H9 (cell line): ENCODE results near the gene ODC1. TPM values are rescaled to one million over a fixed set of nuclear protein-coding genes. Genes with fewer than 3 reads are reported as not detected.

Experiments used
- DNase-seq: peaks from one replicate; pipeline ENCODE4 v3.0.0-alpha.2; 2017
- H2AFZ ChIP-seq: one replicate; pipeline ENCODE4 v1.6.1; 2013; ENCODE audit warnings: mild to moderate bottlenecking, low read length, control low read depth, moderate library complexity
- H2AK5ac ChIP-seq: 2 replicates; pipeline ENCODE4 v1.6.1; 2013; ENCODE audit warnings: low read length, control low read depth, mixed read lengths; ENCODE audit not compliant: insufficient read length
- H2BK120ac ChIP-seq: one replicate; pipeline ENCODE4 v1.6.1; 2013; ENCODE audit warnings: low read depth, mild to moderate bottlenecking, low read length, control low read depth, inconsistent platforms; ENCODE audit not compliant: poor library complexity, severe bottlenecking
- H2BK12ac ChIP-seq: 2 replicates; pipeline ENCODE4 v1.6.1; 2013; ENCODE audit warnings: low read length, control low read depth, mixed read lengths, low read depth; ENCODE audit not compliant: insufficient read length
- H2BK15ac ChIP-seq: 2 replicates; pipeline ENCODE4 v1.6.1; 2013; ENCODE audit warnings: low read depth, low read length, control low read depth
- H2BK20ac ChIP-seq: one replicate; pipeline ENCODE4 v1.6.1; 2013; ENCODE audit warnings: low read depth, mild to moderate bottlenecking, low read length, control low read depth, inconsistent platforms; ENCODE audit not compliant: poor library complexity, severe bottlenecking
- H2BK5ac ChIP-seq: 2 replicates; pipeline ENCODE4 v1.6.1; 2013; ENCODE audit warnings: low read length, control low read depth, mixed read lengths; ENCODE audit not compliant: insufficient read length
- H3K14ac ChIP-seq: 2 replicates; pipeline ENCODE4 v1.6.1; 2013; ENCODE audit warnings: low read length, control low read depth; ENCODE audit not compliant: insufficient read depth
- H3K18ac ChIP-seq: 2 replicates; pipeline ENCODE4 v1.6.1; 2013; ENCODE audit warnings: low read depth, mild to moderate bottlenecking, mixed read lengths, low read length, control low read depth; ENCODE audit not compliant: insufficient read length
- H3K23ac ChIP-seq: 2 replicates; pipeline ENCODE4 v1.6.1; 2013; ENCODE audit warnings: low read length, control low read depth, mixed read lengths, low read depth; ENCODE audit not compliant: insufficient read length
- H3K23me2 ChIP-seq: 2 replicates; pipeline ENCODE4 v1.6.1; 2013; ENCODE audit warnings: low read depth, mild to moderate bottlenecking, mixed read lengths, low read length, control low read depth; ENCODE audit not compliant: insufficient read length, poor library complexity, severe bottlenecking
- H3K27ac ChIP-seq: 2 replicates; pipeline ENCODE4 v1.5.1; 2013; ENCODE audit warnings: low read length, control low read depth, mixed read lengths, low read depth; ENCODE audit not compliant: insufficient read length
- H3K27me3 ChIP-seq: 2 replicates; pipeline ENCODE4 v1.6.1; 2013; ENCODE audit warnings: low read length, control low read depth, inconsistent platforms; ENCODE audit not compliant: insufficient read depth
- H3K4ac ChIP-seq: 2 replicates; pipeline ENCODE4 v1.6.1; 2013; ENCODE audit warnings: low read depth, mild to moderate bottlenecking, control low read depth, inconsistent platforms, low read length, moderate library complexity
- H3K4me1 ChIP-seq: 2 replicates; pipeline ENCODE4 v1.6.1; 2013; ENCODE audit warnings: low read length, control low read depth, inconsistent platforms; ENCODE audit not compliant: insufficient read depth
- H3K4me2 ChIP-seq: 2 replicates; pipeline ENCODE4 v1.6.1; 2013; ENCODE audit warnings: low read length, control low read depth, mixed read lengths; ENCODE audit not compliant: insufficient read length, insufficient read depth
- H3K56ac ChIP-seq: 2 replicates; pipeline ENCODE4 v1.6.1; 2013; ENCODE audit warnings: low read depth, mild to moderate bottlenecking, mixed read lengths, low read length, control low read depth; ENCODE audit not compliant: insufficient read length
- H3K79me1 ChIP-seq: 2 replicates; pipeline ENCODE4 v1.6.1; 2013; ENCODE audit warnings: low read depth, mild to moderate bottlenecking, moderate library complexity, low read length, control low read depth, inconsistent platforms; ENCODE audit not compliant: insufficient read depth, poor library complexity, severe bottlenecking
- H3K79me2 ChIP-seq: 2 replicates; pipeline ENCODE4 v1.6.1; 2013; ENCODE audit warnings: low read length, control low read depth, inconsistent platforms; ENCODE audit not compliant: insufficient read depth
- H3K9ac ChIP-seq: 2 replicates; pipeline ENCODE4 v1.6.1; 2013; ENCODE audit warnings: low read length, control low read depth, mixed read lengths; ENCODE audit not compliant: insufficient read length; ENCODE audit errors: extremely low read depth
- H3K9me3 ChIP-seq: one replicate; pipeline ENCODE4 v1.6.1; 2013; ENCODE audit warnings: low read depth, low read length, inconsistent platforms; ENCODE audit not compliant: control insufficient read depth
- H3T11ph ChIP-seq: one replicate; pipeline ENCODE4 v1.6.1; 2013; ENCODE audit warnings: mild to moderate bottlenecking, low read length, control low read depth, inconsistent platforms
- H4K20me1 ChIP-seq: one replicate; pipeline ENCODE4 v1.6.1; 2013; ENCODE audit not compliant: control insufficient read depth, insufficient read length, insufficient read depth
- H4K5ac ChIP-seq: 2 replicates; pipeline ENCODE4 v1.6.1; 2013; ENCODE audit warnings: low read depth, mild to moderate bottlenecking, mixed read lengths, low read length, control low read depth; ENCODE audit not compliant: insufficient read length
- H4K8ac ChIP-seq: replicated peaks from 2 replicates; pipeline ENCODE4 v1.6.1; 2013; ENCODE audit warnings: low read length, control low read depth, mixed read lengths, low read depth; ENCODE audit not compliant: insufficient read length
- H4K91ac ChIP-seq: 2 replicates; pipeline ENCODE4 v1.6.1; 2013; ENCODE audit warnings: low read depth, mild to moderate bottlenecking, moderate library complexity, mixed read lengths, low read length, control low read depth; ENCODE audit not compliant: insufficient read length
- H3K27ac Mint-ChIP-seq, 3 experiments: 2 replicates in 2 of 3; 3 replicates in 1 of 3; pipeline ENCODE4 v1.8.0; 2020 to 2021; ENCODE audit warnings: mixed read lengths in 3 of 3, mild to moderate bottlenecking in 1 of 3, moderate library complexity in 1 of 3
- H3K27me3 Mint-ChIP-seq: 2 replicates; pipeline ENCODE4 v1.8.0; 2021; ENCODE audit warnings: low read depth, mild to moderate bottlenecking, moderate library complexity, mixed read lengths
- H3K36me3 Mint-ChIP-seq, 3 experiments: 2 replicates in 2 of 3; 3 replicates in 1 of 3; pipeline ENCODE4 v1.8.0; 2020 to 2021; ENCODE audit warnings: low read depth in 3 of 3, mixed read lengths in 3 of 3; ENCODE audit not compliant: insufficient read depth in 1 of 3
- H3K4me1 Mint-ChIP-seq, 2 experiments: 2 replicates each; pipeline ENCODE4 v1.8.0; 2020; ENCODE audit warnings: mixed read lengths in 2 of 2
- H3K4me3 Mint-ChIP-seq, 2 experiments: 2 replicates in 1 of 2; 3 replicates in 1 of 2; pipeline ENCODE4 v1.8.0; 2020 to 2021; ENCODE audit warnings: mild to moderate bottlenecking in 2 of 2, mixed read lengths in 2 of 2, moderate library complexity in 1 of 2
- H3K9me3 Mint-ChIP-seq, 2 experiments: 2 replicates in 1 of 2; 3 replicates in 1 of 2; pipeline ENCODE4 v1.8.0; 2020; ENCODE audit warnings: mild to moderate bottlenecking in 2 of 2, mixed read lengths in 2 of 2, moderate library complexity in 1 of 2
- WGBS: extraction: QIAGEN DNeasy Blood & Tissue Kit; methylation state at CpG from one replicate; pipeline ENCODE4 v1.1.7; 2013; ENCODE audit warnings: missing lambda C conversion rate, low lambda C conversion rate, mixed read lengths; ENCODE audit not compliant: insufficient read length; ENCODE audit errors: extremely low coverage; 5-methylcytosine and 5-hydroxymethylcytosine counted together
- total RNA-seq: library from RNA; stranded (reverse); gene quantifications from 2 replicates; pipeline ENCODE4 v1.2.1, GENCODE V29; 2021
- TF ChIP-seq, protein P1 (sequence below): fragments of 200-600 bp; sonication (generic); conservative IDR thresholded peaks from 3 replicates; pipeline ENCODE4 v1.8.0; 2021; ENCODE audit warnings: antibody characterized with exemption, mild to moderate bottlenecking

ODC1 gene
- total RNA-seq, 1 experiment from 2014 or later = 48.3 TPM

DNA sequence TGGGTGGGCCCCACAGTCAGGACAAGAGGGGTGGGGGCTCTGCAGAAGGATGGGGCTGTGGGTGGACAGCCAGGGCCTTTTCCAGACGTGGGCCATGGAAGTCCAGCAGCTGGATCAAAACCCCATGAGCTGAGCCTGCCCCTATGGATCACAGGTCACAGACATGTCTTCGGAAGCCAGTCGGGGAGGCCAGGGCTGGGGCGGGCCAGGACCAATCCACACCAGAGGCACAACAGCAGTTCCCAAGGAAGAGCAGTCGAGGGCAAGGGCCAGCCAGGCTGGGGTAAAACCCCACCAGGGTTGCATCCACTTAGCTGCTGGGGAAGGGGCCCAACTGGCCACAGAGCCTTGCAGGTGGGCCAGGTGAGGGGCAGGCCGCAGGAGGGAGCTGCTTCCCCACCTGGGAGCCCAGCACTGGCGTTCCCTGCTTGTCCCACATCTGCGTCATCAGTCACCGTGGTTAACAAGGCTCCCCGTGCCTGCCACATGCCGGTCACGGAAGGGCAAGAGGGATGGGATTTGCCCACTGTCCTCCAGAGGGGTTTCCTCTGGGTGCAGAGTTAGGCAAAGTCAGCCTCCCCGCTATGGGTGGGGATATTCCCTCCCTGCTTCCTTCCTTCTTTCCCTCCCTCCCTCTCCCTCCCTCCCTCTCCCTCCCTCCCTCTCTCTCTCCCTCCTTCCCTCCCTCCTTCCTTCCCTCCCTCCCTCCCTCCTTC lies 46.4 kb upstream of the ODC1 start:
- Histone ChIP-seq H2AFZ (no peak overlapping the region), H4K91ac (no peak overlapping the region), H3K4ac (no peak overlapping the region), H2BK12ac (no peak overlapping the region), H3K4me1 (no peaks in the 10 kb centered on the region), H3T11ph (no peak overlapping the region), H3K4me2 (no peak overlapping the region), H3K23me2 (no peaks in the 10 kb centered on the region), H2AK5ac (no peak overlapping the region), H3K79me1 (no peaks in the 10 kb centered on the region), H2BK20ac (no peak overlapping the region), H3K18ac (no peak overlapping the region), H3K27ac (no peak overlapping the region), H3K23ac (no peak overlapping the region), H3K56ac (no peak overlapping the region), H2BK120ac (no peak overlapping the region), H4K8ac (no peak overlapping the region), H3K79me2 (no peaks in the 10 kb centered on the region), H4K5ac (no peak overlapping the region), H2BK5ac (no peak overlapping the region), H3K27me3 (no peaks in the 10 kb centered on the region), H3K14ac (no peak overlapping the region), H4K20me1 (no peaks in the 10 kb centered on the region), H2BK15ac (no peak overlapping the region), H3K9ac (no peak overlapping the region), H3K9me3 (no peaks in the 10 kb centered on the region)
- H3K4me1 Mint-ChIP-seq = peaks cover 4 to 17% of the 10 kb centered on the region in 2 experiments; a peak in 3 of 4 replicates
- H3K4me3 Mint-ChIP-seq = no peak overlapping the region
- H3K27ac Mint-ChIP-seq = peak overlapping the region in 1 of 3 experiments; percentile 35; a peak in 1 of 7 replicates
- H3K36me3 Mint-ChIP-seq = peaks cover 0 to 8% (median 5%) of the 10 kb centered on the region in 3 experiments; a peak in 3 of 7 replicates
- DNase-seq = no peak
- no CpG with 5 or more reads among the region's 13 CpGs for WGBS
- TF ChIP-seq, protein P1, sequence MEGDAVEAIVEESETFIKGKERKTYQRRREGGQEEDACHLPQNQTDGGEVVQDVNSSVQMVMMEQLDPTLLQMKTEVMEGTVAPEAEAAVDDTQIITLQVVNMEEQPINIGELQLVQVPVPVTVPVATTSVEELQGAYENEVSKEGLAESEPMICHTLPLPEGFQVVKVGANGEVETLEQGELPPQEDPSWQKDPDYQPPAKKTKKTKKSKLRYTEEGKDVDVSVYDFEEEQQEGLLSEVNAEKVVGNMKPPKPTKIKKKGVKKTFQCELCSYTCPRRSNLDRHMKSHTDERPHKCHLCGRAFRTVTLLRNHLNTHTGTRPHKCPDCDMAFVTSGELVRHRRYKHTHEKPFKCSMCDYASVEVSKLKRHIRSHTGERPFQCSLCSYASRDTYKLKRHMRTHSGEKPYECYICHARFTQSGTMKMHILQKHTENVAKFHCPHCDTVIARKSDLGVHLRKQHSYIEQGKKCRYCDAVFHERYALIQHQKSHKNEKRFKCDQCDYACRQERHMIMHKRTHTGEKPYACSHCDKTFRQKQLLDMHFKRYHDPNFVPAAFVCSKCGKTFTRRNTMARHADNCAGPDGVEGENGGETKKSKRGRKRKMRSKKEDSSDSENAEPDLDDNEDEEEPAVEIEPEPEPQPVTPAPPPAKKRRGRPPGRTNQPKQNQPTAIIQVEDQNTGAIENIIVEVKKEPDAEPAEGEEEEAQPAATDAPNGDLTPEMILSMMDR = no peak
- H3K27me3 Mint-ChIP-seq = peaks cover 4% of the 10 kb centered on the region
- H3K9me3 Mint-ChIP-seq = peaks cover 7 to 13% of the 10 kb centered on the region in 2 experiments
